NOMO-1 treated with dmso at 0.1 percent for 144 hours (cell line): Measurements from ENCODE around the gene USP2.
"Not testable (repeated sequence)": the region's sequence is repeated elsewhere in the genome, so short reads cannot be mapped to it uniquely, and the experiment has no call there.

Experiments used
- DNase-seq: peaks from one replicate; lab custom pipeline; 2025; ENCODE audit not compliant: unreplicated experiment; lab: John Stamatoyannopoulos, UW

The USP2 gene

GRCh38 chr11:119414734-119415133, 33.2 kb upstream of the USP2 start:
- no peak for DNase-seq

DNA sequence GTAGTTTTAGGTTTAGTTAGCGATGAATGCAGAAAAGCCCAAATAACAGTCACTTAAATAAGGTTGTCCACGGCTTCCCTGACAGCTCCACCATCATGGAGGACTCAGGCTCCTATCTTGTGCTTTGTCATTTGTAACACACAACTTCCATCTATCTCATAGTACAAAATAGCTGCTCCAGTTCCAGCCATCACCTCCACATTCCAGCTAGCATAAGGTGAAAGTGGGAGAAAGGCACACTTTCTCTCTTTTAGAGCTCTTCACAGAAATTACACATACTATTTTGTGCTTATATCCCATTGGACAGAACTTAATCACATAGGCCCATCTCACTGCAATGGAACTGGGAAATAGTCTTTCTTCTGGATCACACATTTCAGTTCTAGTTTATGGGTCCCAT, 32.8 kb upstream of the USP2 start:
- DNase-seq: no peak

DNA sequence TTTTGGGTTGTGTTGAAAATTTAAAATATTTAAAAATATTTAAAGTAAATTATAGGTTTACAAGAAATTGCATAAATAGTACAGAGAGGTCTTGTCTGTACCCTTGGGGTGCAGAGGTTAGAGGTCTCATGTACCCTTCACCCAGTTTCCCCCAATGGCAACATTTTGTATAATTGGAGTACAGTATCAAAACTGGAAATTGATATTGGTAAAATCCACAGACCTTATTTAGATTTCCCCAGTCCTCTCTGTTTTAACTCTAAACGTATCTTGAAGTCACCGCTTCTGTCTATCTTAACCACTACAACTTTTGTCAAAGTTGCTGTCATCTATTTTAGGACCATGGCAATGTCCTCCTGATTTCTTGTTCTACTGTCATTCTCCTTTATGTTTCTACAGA, 30.6 kb upstream of the USP2 start:
- no peak for DNase-seq

- DNase-seq: no peak
Observed at GRCh38 chr11:119410501-119410900, 29.0 kb upstream of the USP2 start.

DNA sequence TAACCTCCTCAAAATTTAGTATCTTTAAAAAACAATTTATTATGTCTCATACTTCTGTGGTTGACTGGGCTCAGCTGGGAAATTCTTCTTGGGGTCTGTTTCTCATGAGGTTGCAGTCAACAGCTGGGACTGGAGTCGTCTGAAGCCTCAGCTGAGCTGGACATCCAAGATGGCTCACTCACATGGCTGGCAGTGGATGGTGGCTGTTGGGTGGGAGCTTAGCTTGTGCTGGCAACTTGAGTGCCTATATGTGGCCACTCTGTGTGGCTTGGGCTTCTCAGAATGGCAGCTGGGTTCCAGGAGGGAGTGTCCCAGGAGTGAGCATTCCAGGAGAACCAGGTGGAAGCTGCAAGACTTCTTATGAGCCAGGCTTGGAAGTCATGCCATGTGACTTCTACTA, 28.2 kb upstream of the USP2 start:
- no peak for DNase-seq

GRCh38 chr11:119406005-119406404, 24.5 kb upstream of the USP2 start:
- no peak for DNase-seq

- not testable (repeated sequence) for DNase-seq
Observed at GRCh38 chr11:119405448-119405847, 24.0 kb upstream of the USP2 start.

GRCh38 chr11:119404872-119405271, 23.4 kb upstream of the USP2 start:
- no peak for DNase-seq

DNA sequence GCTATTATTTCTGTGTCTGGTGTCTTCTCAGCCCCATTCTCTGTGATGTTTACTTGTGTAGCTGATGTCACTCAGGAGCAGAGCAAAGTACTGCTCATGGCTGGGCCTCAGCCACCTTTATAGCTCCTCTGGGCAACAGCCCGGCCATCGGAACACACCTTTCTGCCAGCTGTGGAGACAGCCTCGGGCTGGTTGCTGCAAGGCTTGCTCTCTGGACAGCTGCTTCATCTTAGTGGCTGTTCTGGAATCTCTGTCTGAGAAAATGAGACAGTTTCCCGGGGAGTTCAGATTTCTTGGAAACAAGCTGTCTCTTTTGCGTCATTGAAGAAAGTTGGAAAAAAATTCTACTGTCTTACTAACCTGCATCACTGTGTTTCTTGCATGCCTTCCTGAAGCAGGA, 21.5 kb upstream of the USP2 start:
- DNase-seq: no peak

DNA sequence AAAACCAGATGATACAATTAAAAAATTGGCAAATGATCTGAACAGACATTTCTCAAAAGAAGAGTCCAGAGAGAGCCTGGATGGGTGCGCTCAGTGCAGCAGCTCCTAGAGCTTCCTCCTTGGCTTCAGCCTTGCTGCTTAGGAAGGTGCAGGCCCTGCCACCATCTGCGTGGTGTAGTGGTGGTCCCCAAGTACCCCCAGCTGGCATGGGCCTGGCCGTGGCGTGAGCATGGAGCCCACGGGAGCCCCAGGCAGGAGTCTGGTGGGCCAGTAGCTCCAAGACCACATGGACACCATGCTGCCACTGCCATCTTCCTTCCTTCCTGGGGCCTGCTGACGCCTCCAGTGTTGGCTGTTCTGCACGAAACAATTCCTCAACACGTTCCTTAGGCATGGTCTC, 21.0 kb upstream of the USP2 start:
- DNase-seq: no peak

- no peak for DNase-seq
Observed at GRCh38 chr11:119400860-119401259, 19.4 kb upstream of the USP2 start.

GRCh38 chr11:119397740-119398139, 16.2 kb upstream of the USP2 start:
- no peak for DNase-seq

DNA sequence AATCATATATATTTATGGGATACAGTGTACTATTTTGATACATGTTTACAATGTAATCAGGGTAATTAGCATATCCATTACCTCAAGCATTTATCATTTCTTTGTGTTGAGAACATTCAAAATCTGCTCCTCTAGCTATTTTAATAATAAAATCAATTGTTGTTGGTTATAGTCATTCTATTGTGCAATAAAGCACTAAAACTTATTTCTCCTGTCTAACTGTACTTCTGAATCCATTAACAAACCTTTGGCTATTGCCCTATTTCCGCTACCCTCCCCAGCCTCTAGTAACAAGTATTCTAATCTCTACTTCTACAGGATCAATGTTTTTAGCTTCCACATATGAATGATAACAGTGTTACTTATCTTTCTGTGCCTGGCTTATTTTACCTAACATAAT, 15.3 kb upstream of the USP2 start:
- no peak for DNase-seq

DNA sequence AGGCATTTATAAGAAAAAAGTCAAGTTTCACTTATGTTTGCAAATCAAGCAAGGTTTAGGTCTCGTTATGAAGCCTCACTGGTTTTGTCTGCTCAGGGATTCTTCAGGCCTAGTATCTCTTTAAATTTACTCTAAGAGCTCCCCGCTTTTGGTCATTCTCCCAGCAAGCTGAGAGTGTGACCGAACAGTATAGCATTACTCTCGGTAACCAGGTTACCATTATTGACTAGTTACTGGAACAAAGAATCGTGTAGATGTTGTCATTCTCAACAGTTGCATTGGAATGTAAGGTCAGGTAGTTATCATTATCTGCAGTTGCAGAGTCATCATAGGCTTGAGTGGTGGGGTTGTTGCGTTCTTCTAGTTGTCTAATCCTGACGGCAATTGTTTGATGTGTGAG, 9.8 kb upstream of the USP2 start:
- DNase-seq: no peak

- DNase-seq: no peak
Observed at GRCh38 chr11:119389611-119390254, 8.2 kb upstream of the USP2 start.

DNA sequence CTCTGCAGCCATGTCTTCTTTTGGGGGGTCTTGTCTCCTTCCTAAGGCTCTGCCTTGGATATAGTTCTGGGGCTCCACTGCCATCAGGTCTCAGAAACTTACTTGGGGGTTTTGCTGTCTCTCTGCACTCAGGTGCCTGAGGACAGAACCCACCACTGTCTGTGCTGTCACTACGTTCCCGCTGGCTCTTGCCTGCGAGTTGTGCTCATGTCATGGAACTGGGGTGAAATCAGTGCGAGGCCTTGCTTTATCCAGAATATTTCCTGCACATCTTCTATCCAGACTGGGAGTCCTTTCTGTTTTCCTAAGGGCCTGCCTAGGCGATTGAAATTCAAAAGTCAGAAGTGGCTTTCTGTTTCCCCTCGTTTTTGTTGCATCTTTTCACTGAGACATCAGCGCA, 6.6 kb upstream of the USP2 start:
- DNase-seq: no peak

DNA sequence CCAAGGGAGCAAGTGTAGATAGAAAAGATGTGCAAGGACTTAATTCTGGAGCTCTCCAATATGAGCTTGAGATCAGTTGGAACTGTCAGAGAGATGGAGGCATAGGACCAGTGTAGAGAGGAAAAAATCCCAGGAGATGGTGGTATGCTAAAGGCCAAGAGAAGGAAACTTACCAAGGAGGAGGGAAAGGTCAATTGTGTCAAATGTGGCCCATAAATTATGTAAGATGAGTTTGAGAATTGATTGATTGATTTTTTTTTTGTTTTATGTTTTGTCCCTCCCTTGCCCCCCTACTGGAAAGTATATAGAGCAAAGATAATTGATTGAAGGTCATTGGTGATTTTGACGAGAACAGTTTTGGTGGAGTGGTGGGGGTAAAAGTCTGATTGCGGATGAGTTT, 2.8 kb upstream of the USP2 start:
- DNase-seq: no peak

DNA sequence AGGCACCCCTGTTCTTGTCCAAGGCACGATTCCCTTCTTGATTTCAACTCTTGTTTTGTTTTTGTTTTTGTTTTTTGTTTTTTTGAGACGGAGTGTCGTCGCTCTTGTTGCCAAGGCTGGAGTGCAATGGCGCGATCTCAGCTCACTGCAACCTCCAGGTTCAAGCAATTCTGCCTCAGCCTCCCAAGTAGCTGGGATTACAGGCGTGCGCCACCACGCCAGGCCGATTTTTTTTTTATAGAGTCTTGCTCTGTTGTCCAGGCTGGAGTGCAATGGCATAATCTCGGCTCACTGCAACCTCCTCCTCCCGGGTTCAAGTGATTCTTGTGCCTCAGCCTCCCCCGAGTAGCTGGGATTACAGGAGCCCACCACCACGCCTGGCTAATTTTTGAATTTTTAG, 1.0 kb upstream of the USP2 start:
- DNase-seq: not testable (repeated sequence)

- DNase-seq: no peak
Observed at GRCh38 chr11:119382101-119382500, 611 bp upstream of the USP2 start.

DNA sequence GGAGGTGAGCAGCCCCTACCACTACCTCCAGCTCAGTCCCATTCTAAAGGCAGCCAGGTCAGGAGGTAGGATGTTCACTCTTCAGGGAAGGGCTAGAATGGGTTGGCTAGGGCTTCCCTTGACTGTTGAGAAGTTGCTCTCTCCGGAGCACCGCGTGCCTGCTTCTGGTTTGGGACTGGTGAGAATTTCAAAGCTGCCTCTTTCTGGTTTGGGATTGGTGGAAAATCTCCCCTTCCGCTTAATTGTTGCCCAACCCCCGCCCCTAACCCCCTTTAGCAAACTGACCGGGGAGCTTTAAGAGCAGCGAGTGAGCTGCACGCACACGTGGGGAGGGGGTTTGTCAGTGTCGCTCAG, 686 bp downstream of the USP2 start:
- no peak for DNase-seq

- DNase-seq: no peak
Observed at GRCh38 chr11:119380160-119380826, 1.2 kb downstream of the USP2 start.

DNA sequence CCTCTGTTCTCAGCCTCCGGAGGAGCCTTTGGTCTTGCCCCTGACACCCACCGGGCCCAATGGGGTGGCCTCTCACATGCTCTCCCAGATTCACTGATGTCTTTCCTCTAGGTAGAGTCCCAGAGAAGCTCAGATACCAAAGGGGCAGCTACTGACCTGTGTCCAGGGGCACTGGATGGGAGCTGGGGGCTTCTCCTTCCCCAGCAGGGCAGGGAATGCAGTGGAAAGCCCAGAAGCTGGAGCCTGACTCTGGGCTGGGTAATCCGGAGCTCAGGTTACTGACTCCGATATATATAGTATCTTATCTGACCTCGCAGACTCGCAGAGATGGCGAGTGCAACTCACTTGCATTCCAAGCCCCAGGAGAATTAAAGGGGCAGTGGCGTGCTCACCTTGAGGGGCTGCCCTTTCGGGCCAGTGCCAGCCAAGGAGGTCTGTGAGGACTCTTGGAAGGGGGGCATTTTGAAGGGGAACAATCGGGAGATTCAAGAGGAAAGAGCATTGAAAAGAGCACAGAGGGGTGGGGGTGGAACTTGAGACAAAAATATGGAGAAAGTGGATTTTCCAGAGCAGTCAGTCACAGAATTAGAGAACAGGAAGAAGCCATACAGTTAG, 2.5 kb downstream of the USP2 start:
- no peak for DNase-seq
